Measurements from ENCODE around the gene RBP2.

Gene RBP2

GRCh38 chr3:139519998-139520737 lies 43.9 kb upstream of the RBP2 start:
- DNase-seq (ENCODE audit: extremely low read depth, low read depth): no peak

GRCh38 chr3:139518926-139519842 lies 42.9 kb upstream of the RBP2 start:
- no peak for DNase-seq (ENCODE audit: extremely low read depth, low read depth)
- TF ChIP-seq CTCF (IDR thresholded peaks at IDR 0.05; ENCODE audit: low read depth, low read length): no peak

More at GRCh38 chr3:139519998-139520737, 43.9 kb upstream of the RBP2 start:
- peak; percentile 12 for TF ChIP-seq CTCF (IDR thresholded peaks at IDR 0.05; ENCODE audit: low read depth, low read length)

- no peak for DNase-seq (ENCODE audit: extremely low read depth, low read depth)
- TF ChIP-seq CTCF (IDR thresholded peaks at IDR 0.05; ENCODE audit: low read depth, low read length): no peak
Observed at GRCh38 chr3:139518306-139518705, 42.0 kb upstream of the RBP2 start.

GRCh38 chr3:139517321-139518065 lies 41.2 kb upstream of the RBP2 start:
- DNase-seq (ENCODE audit: extremely low read depth, low read depth): no peak
- no peak for TF ChIP-seq CTCF (IDR thresholded peaks at IDR 0.05; ENCODE audit: low read depth, low read length)

- TF ChIP-seq CTCF (IDR thresholded peaks at IDR 0.05; ENCODE audit: low read depth, low read length): no peak
- no peak for DNase-seq (ENCODE audit: extremely low read depth, low read depth)
Observed at GRCh38 chr3:139514741-139515140, 38.4 kb upstream of the RBP2 start.

- no peak for DNase-seq (ENCODE audit: extremely low read depth, low read depth)
- no peak for TF ChIP-seq CTCF (IDR thresholded peaks at IDR 0.05; ENCODE audit: low read depth, low read length)
Observed at GRCh38 chr3:139509631-139510030, 33.3 kb upstream of the RBP2 start.
